NCI-H146 (cell line): ENCODE results near the gene PAX7.

Source experiments
- DNase-seq: peaks from one replicate; lab custom pipeline; 2025; lab: John Stamatoyannopoulos, UW

PAX7 gene

DNA sequence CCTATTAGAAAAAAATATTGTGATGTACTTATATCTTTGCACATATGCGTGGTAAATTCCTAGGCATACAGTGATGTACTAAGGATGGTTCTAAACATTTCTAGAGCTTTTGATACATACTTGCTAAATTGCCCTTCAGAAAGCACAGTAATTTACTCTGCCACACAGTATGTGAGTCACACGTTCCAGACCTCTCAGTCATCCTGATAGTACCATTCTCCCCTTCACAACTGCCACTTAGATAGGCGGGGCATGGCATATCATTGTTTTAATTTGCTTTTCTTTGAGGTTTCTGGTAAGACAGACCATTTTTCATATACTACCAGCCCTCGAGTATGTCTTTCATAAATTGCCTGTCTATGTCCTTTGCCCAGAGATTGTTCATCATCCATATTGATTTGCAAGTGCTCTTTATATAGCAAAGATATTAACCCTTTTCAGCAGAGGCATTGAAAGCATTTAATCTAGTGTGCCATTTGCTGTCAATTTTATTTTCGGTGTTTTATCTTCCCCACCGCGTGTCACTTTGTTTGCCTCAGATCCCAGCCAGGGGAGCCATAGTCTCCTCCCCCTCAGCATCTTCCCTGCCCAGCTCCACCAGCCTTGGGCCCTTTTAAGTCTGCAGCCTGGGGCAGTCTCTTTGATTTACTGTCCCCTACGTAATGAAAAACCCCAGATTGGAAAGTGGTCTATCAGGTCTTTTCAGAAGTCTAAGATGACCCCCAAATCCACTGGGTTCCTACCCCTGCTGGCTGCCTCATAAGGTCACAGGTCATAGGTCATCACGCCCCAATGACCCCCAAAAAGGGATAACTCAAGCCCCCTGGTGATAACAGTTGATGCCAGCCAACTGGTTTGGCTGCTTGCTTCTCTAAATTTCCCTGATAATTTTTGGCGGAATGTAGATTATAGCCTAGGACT is 11.8 kb upstream of the PAX7 start:
- no peak for DNase-seq

DNA sequence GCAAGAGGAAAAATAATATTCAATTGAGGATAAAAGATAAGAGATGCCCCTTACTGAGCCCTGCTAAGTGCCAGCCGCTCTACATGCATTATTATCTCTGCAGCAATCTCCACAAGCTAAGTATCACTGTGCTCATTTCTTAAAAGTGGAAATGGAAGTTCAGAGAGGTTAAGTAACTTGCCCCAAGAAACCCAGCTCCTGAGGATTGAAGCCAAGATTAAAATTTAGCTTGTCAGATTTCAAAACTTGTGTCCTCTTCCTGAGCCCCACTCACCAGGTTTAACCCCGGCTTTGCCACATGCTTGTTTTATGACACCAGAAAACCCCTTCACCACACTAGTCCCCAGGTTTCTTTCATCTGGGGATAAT is 11.2 kb upstream of the PAX7 start:
- no peak for DNase-seq

GRCh38 chr1:18628511-18628910 is 2.1 kb upstream of the PAX7 start:
- no peak for DNase-seq

DNA sequence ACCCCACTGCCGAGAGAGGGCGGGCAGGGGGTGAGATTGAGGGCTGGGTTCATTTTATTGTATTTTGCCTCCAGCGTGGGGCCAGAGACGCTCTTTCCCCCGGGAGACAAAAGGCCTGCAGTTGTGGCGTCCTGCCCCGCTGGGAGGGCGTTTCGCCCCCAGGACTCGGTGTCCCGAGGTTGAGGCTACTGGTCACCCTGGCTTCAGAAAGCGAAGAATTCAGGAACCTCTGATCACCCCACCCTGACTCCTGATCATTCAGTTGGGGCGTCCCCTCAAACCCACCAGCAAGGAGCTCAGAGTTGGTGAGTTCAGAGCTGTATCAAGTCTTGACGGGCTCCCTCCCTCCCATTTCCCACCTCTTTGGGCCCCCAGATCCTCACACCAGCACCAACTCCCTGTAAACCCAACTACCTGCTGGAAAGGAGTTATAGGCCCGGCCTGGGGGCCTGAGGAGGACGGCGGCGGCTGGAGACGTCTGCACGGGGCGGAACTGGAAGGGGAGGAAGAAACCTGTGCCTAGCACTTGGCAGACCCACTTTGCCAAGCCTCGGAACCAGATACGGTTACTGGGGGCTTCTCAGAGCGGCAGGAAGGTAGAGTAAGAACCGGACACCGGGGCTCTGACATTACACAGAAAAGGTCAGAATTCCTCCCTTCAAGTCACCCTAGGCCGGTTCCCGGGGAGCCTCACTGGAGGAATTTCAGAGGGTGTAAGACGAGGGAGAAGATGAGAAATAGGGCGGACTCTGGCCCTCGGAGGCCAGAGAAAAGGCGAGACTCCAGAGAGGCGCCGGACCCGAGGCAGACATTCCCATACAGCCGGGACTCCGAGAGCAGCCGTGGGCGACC is 761 bp upstream of the PAX7 start:
- DNase-seq: no peak

GRCh38 chr1:18631496-18632217 is 1.0 kb downstream of the PAX7 start:
- no peak for DNase-seq

GRCh38 chr1:18632218-18632588 is 1.6 kb downstream of the PAX7 start:
- no peak for DNase-seq

DNA sequence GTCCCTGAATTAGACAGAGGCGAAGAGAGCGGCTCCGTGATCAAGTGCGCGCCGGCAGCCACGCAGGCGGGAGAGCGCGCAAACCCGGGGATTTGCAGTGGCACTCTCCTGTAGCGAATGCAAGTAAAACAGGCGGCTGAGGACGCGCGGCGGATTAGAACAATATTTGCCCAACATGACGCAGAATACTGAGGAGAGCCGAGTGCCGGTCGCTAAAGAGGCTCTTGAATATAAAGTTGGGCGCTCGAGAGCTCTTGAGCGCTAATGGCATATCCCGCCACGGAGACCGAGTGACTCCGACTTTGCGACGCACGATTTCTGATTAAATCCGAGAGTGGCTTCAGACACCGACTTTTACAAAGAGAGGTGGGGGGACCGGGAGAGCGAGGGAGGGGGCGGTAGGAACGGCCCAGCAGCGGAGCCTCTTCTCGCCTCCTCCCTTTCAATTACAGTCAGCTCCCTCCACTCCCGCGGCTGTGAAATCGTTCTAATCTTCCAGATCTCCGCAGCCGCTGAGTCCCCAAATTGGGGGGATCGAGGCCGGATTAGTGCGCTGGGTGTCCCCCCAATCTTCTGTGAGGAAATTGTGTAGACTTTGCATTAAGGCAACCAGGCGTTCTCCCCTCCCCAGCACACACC is 2.3 kb downstream of the PAX7 start:
- no peak for DNase-seq

- no peak for DNase-seq
These were observed 2.9 kb downstream of the PAX7 start for GRCh38 chr1:18633422-18634155.

DNA sequence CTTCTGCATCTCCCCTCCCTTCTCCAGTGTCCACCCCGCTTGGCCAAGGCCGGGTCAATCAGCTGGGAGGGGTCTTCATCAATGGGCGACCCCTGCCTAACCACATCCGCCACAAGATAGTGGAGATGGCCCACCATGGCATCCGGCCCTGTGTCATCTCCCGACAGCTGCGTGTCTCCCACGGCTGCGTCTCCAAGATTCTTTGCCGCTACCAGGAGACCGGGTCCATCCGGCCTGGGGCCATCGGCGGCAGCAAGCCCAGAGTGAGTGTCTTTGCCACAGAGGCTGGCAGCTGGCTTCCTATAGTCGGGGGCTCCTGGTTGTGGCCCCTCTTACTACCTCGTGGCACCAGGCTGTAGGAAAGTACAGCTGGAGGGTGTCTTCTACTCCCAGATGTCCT is 3.6 kb downstream of the PAX7 start:
- no peak for DNase-seq

- DNase-seq: no peak
These were observed 4.5 kb downstream of the PAX7 start for GRCh38 chr1:18635070-18635577.

DNA sequence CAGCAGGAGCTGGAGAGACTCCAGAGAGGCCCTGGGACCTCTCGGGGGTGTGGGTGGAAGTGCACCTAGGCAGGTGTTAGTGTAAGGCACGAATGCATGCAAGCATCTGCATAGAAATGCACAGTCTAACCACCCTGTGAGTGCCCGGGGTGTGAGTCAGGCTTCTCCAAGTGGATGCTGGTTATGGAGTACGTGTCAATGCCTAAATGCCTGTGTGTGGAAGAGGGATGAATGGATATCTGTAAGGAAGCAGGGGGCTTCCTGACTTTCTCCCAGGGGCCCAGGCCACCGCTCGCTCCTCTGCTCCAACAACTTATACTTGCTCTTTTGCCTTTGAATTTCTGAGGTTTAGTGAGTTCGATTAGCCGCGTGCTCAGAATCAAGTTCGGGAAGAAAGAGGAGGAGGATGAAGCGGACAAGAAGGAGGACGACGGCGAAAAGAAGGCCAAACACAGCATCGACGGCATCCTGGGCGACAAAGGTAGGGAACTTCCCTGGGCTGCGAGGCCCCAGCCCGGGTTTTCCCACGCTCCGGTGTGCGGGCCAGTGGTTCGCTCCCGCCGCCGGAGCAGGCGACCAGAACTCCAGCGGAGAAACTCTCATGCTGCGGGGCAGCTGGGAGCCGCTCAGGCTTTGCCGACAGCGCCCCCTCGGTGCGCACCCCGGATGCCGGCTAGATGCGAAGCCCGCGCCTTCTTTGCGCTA is 5.4 kb downstream of the PAX7 start:
- no peak for DNase-seq

DNA sequence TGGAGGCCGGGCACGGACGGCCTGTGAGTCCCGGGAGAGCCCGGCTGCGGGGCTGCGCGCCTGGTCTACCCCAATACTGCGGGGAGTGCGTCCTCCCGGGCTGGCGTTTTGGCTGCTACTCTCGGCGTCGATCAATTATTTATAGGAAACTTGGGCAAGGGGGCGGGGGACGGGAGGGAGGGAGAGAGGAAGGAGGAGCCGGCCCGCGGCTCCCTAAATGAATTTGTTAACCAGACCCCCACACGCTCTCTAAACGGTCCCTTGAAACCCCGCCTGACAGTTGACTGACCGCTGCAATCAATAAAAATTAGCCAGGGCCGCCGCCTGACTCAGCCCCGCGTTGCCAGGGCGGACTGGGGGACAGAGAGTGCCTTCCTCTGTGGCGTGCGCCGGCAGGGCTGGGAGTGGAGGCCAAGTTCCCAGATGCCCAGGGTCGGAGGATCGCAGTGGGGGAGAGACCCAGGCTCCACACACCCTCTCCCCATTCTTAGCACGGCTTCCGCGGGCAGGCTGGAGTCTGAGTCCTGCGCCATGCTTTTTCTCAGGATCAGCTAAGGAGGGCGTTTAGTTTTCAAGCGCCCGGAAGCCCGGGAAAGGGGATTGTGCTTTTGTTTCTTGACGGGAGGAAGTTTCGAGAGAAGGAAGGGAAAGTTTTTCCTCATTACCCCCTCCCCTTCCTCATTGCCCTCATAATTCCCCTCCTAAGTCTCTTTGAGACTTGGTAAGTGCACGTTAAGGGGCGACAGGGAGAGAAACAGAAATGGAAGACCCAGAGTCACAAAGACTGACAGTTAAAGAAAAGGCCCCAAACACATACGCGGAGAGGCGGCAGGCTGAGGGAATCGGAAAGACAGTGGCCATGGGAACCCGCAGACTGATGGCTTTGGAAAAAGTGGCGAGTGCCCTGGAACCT is 6.2 kb downstream of the PAX7 start:
- DNase-seq: no peak

- DNase-seq: no peak
These were observed 6.9 kb downstream of the PAX7 start for GRCh38 chr1:18637511-18637960.

DNA sequence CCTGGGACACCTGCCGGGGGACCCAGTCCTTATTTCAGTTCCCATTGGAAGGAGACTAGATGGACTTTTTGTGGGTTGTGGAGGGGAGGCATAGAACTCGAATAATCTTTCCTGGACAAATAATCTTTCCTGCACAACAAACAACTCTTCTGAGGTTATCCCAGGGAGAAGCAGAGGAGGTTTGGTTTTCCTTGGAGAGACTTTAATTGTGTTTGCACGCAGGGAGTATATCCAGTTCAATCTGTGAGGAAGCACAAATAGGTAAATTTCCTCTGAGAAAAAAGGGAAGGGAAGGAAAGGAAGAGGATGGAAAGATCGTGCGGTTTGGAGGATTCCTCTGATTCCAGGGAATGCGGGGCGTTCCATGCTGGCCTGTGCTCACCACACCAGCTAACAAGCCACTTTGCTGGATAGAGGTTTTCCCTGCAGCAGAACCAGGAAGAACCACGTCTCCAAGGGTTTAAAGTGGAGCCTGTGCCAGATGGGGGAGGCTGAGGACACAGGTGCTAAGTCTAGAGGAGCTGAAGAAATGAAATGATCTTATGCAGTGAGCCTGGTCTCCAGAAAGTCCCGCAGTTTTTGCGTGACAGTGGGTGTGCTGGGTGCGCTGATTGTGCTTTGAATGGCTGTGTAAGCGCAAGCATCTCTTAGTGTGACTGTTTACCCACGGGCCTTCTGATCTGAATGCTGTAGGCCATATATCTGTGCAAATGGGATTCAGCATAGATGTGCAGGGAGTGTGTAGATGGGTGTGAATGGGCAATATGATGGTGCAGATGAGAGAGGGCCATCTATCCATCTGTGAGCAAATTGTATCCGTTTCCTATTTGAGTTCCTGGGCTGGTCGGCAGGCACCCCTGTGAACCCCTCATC is 7.6 kb downstream of the PAX7 start:
- DNase-seq: no peak

DNA sequence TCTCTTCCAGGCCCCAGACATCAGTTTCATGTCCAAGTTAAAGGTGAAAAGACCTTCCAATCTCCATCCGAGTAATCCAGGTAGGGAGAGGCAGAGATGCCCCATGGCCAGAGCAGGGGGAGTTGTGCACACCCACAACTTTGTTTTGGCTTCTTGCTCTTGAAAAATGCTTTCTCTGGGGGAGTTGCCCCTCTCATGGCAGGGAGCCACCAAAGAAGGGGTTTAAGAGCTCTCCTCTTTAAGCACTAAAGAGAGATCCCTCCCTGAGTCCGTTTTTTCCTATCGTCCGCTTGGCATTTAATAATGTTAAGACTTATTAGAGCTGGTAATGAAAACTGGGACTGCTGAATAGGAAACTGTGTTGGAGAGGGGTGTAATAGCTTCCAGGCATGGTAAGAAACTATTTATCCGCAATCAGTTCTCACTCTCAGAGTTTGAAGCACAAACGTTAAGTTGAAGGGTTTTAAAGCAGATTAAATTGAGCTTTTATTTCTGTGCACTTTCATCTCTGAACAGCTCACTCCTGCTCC is 8.3 kb downstream of the PAX7 start:
- no peak for DNase-seq

- DNase-seq: no peak
These were observed 8.9 kb downstream of the PAX7 start for GRCh38 chr1:18639368-18640055.

- no peak for DNase-seq
These were observed 9.8 kb downstream of the PAX7 start for GRCh38 chr1:18640228-18641004.
